HepG2 (cell line): ENCODE measurements around the gene GNRH2. TPM values are rescaled to one million over a fixed set of nuclear protein-coding genes. Genes with fewer than 3 reads are reported as not detected.
A peak's percentile ranks its signal among the peaks of the same experiment; 100 is the strongest.

Experiments
- CBX5 ChIP-seq: sonication (generic); formaldehyde crosslinking; IDR thresholded peaks from 2 replicates; pipeline ENCODE4 v1.4.0; 2020; ENCODE audit warnings: missing genetic modification reagents, borderline replicate concordance
- GTF2F1 ChIP-seq: fragments of 150-350 bp; IDR thresholded peaks from 2 replicates; pipeline ENCODE4 v1.6.1; 2014; ENCODE audit warnings: low read length
- GZF1 ChIP-seq: sonication (generic); formaldehyde crosslinking; IDR thresholded peaks from 2 replicates; pipeline ENCODE4 v1.5.1; 2020; ENCODE audit warnings: mild to moderate bottlenecking, missing genetic modification reagents
- IRF9 ChIP-seq: sonication (generic); formaldehyde crosslinking; IDR thresholded peaks from 2 replicates; pipeline ENCODE4 v1.8.0; 2022; ENCODE audit warnings: missing genetic modification reagents, mild to moderate bottlenecking, borderline replicate concordance
- KLF9 ChIP-seq: IDR thresholded peaks from 2 replicates; pipeline ENCODE4 v1.6.1; 2016; ENCODE audit warnings: low read depth
- MXD4 ChIP-seq: IDR thresholded peaks from 2 replicates; pipeline ENCODE4 v1.6.1; 2016; ENCODE audit warnings: mild to moderate bottlenecking, missing biosample characterization, missing genetic modification reagents
- NCOR1 ChIP-seq: fragments of 200-600 bp; sonication (generic); IDR thresholded peaks from 2 replicates; pipeline ENCODE4 v1.7.0; 2017; ENCODE audit warnings: antibody characterized with exemption, low read length, borderline replicate concordance
- NFYB ChIP-seq: sonication (generic); formaldehyde crosslinking; IDR thresholded peaks from 2 replicates; pipeline ENCODE4 v1.4.0; 2020; ENCODE audit warnings: missing genetic modification reagents
- NKX3-1 ChIP-seq: sonication (generic); formaldehyde crosslinking; IDR thresholded peaks from 2 replicates; pipeline ENCODE4 v1.5.0; 2020; ENCODE audit warnings: missing genetic modification reagents
- NONO ChIP-seq, 2 experiments: fragments of 450-650 bp in 1 of 2; sonication (generic) in 1 of 2; formaldehyde crosslinking in 1 of 2; IDR thresholded peaks in 1 of 2; conservative IDR thresholded peaks in 1 of 2; 2 replicates each; pipeline versions ENCODE4 v1.6.1 to v1.8.0; 2017 to 2022; ENCODE audit warnings: mild to moderate bottlenecking in 1 of 2, missing genetic modification reagents in 1 of 2, moderate library complexity in 1 of 2
- TRIM24 ChIP-seq: sonication (generic); formaldehyde crosslinking; IDR thresholded peaks from 2 replicates; pipeline ENCODE4 v1.8.0; 2022; ENCODE audit warnings: mild to moderate bottlenecking, missing genetic modification reagents
- ZEB1 ChIP-seq: IDR thresholded peaks from 2 replicates; pipeline ENCODE4 v1.6.1; 2012; ENCODE audit warnings: mild to moderate bottlenecking, low read depth, inconsistent platforms; ENCODE audit not compliant: insufficient replicate concordance
- ZFP37 ChIP-seq: sonication (generic); formaldehyde crosslinking; IDR thresholded peaks from 2 replicates; pipeline ENCODE4 v1.4.0; 2020; ENCODE audit warnings: missing genetic modification reagents, borderline replicate concordance
- ZFY ChIP-seq: sonication (generic); formaldehyde crosslinking; IDR thresholded peaks from 2 replicates; pipeline ENCODE4 v1.4.0; 2020; ENCODE audit warnings: missing genetic modification reagents
- ZMAT3 ChIP-seq: sonication (generic); formaldehyde crosslinking; conservative IDR thresholded peaks from 2 replicates; pipeline ENCODE4 v1.7.0; 2021; ENCODE audit warnings: missing genetic modification reagents
- ZNF12 ChIP-seq: sonication (generic); formaldehyde crosslinking; IDR thresholded peaks from 2 replicates; pipeline ENCODE4 v1.5.0; 2020; ENCODE audit warnings: missing genetic modification reagents
- ZNF205 ChIP-seq: IDR thresholded peaks from 2 replicates; pipeline ENCODE4 v1.6.1; 2018; ENCODE audit warnings: missing biosample characterization, missing genetic modification reagents
- ZNF674 ChIP-seq: sonication (generic); formaldehyde crosslinking; IDR thresholded peaks from 2 replicates; pipeline ENCODE4 v1.5.0; 2020; ENCODE audit warnings: low read depth, mild to moderate bottlenecking, missing genetic modification reagents
- ZNF772 ChIP-seq: sonication (generic); formaldehyde crosslinking; IDR thresholded peaks from 2 replicates; pipeline ENCODE4 v1.5.0; 2020; ENCODE audit warnings: mild to moderate bottlenecking, missing genetic modification reagents
- ZNF788 ChIP-seq: sonication (generic); formaldehyde crosslinking; IDR thresholded peaks from 2 replicates; pipeline ENCODE4 v1.5.0; 2020; ENCODE audit warnings: mild to moderate bottlenecking, missing genetic modification reagents, borderline replicate concordance
- ZNF83 ChIP-seq: sonication (generic); formaldehyde crosslinking; IDR thresholded peaks from 2 replicates; pipeline ENCODE4 v1.4.0; 2020; ENCODE audit warnings: missing genetic modification reagents, mild to moderate bottlenecking, borderline replicate concordance
- ZNF850 ChIP-seq: sonication (generic); formaldehyde crosslinking; conservative IDR thresholded peaks from 2 replicates; pipeline ENCODE4 v1.9.0; 2021; ENCODE audit warnings: mild to moderate bottlenecking, missing genetic modification reagents
- polyA plus RNA-seq, 8 experiments: library from polyadenylated mRNA; depleted of rRNA in 3 of 8; stranded (reverse) in 7 of 8; unstranded in 1 of 8; fragments of >200 nt; fragmentation: Illumina TruSeq in 4 of 8; extraction: Trizol in 4 of 8; gene quantifications; 2 replicates each; pipeline versions ENCODE4 v1.2.1 to v1.2.3, GENCODE V29; 2011 to 2016; ENCODE audit warnings: low read depth in 4 of 8, missing spikeins in 1 of 8, mixed read lengths in 1 of 8; ENCODE audit not compliant: insufficient read depth in 1 of 8
- total RNA-seq, 5 experiments: library from RNA; depleted of rRNA; stranded (reverse); fragments of >200 nt; fragmentation: Illumina TruSeq; extraction: Trizol; gene quantifications; 2 replicates each; pipeline ENCODE4 v1.2.3, GENCODE V29; 2016; ENCODE audit warnings: low read depth in 1 of 5
- TF ChIP-seq, protein P1 (sequence below): sonication (generic); formaldehyde crosslinking; IDR thresholded peaks from 2 replicates; pipeline ENCODE4 v1.9.0; 2021; ENCODE audit warnings: mild to moderate bottlenecking, missing genetic modification reagents

GNRH2 gene
- total and polyA plus RNA-seq, 2 of the 13 experiments (the other 11 are each of a cell fraction or from before 2014, with no cell fraction given) = 0.28 TPM; not detected in 1

GRCh38 chr20:3082955-3083952, 39.8 kb downstream of the GNRH2 start (continued):
- TF ChIP-seq, protein P1, sequence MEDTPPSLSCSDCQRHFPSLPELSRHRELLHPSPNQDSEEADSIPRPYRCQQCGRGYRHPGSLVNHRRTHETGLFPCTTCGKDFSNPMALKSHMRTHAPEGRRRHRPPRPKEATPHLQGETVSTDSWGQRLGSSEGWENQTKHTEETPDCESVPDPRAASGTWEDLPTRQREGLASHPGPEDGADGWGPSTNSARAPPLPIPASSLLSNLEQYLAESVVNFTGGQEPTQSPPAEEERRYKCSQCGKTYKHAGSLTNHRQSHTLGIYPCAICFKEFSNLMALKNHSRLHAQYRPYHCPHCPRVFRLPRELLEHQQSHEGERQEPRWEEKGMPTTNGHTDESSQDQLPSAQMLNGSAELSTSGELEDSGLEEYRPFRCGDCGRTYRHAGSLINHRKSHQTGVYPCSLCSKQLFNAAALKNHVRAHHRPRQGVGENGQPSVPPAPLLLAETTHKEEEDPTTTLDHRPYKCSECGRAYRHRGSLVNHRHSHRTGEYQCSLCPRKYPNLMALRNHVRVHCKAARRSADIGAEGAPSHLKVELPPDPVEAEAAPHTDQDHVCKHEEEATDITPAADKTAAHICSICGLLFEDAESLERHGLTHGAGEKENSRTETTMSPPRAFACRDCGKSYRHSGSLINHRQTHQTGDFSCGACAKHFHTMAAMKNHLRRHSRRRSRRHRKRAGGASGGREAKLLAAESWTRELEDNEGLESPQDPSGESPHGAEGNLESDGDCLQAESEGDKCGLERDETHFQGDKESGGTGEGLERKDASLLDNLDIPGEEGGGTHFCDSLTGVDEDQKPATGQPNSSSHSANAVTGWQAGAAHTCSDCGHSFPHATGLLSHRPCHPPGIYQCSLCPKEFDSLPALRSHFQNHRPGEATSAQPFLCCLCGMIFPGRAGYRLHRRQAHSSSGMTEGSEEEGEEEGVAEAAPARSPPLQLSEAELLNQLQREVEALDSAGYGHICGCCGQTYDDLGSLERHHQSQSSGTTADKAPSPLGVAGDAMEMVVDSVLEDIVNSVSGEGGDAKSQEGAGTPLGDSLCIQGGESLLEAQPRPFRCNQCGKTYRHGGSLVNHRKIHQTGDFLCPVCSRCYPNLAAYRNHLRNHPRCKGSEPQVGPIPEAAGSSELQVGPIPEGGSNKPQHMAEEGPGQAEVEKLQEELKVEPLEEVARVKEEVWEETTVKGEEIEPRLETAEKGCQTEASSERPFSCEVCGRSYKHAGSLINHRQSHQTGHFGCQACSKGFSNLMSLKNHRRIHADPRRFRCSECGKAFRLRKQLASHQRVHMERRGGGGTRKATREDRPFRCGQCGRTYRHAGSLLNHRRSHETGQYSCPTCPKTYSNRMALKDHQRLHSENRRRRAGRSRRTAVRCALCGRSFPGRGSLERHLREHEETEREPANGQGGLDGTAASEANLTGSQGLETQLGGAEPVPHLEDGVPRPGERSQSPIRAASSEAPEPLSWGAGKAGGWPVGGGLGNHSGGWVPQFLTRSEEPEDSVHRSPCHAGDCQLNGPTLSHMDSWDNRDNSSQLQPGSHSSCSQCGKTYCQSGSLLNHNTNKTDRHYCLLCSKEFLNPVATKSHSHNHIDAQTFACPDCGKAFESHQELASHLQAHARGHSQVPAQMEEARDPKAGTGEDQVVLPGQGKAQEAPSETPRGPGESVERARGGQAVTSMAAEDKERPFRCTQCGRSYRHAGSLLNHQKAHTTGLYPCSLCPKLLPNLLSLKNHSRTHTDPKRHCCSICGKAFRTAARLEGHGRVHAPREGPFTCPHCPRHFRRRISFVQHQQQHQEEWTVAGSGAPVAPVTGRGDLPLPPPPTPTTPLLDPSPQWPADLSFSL (CRISPR knock-in tag) = no peak
- no peak for TF ChIP-seq NFYB
- TF ChIP-seq GTF2F1 = no peak
- TF ChIP-seq TRIM24 = no peak; the same call in 1 of the 2 replicates
- TF ChIP-seq ZNF772 (CRISPR knock-in tag) = no peak
- no peak for TF ChIP-seq GZF1 (CRISPR knock-in tag)
- no peak for TF ChIP-seq NCOR1
- TF ChIP-seq ZNF12 (CRISPR knock-in tag) = no peak
- no peak for TF ChIP-seq NONO (IDR thresholded peaks at IDR 0.05)
- peak; percentile 68 for TF ChIP-seq NONO (CRISPR knock-in tag; conservative IDR thresholded peaks at IDR 0.05)
- TF ChIP-seq MXD4 = no peak
- TF ChIP-seq ZNF83 = no peak
- TF ChIP-seq ZNF850 (CRISPR knock-in tag) = no peak
- TF ChIP-seq ZEB1 = no peak
- TF ChIP-seq NKX3-1 (CRISPR knock-in tag) = no peak
- TF ChIP-seq ZNF674 (CRISPR knock-in tag) = no peak
- TF ChIP-seq ZFY = peak; percentile 41; the same call in 1 of the 2 replicates
- TF ChIP-seq CBX5 = no peak
- TF ChIP-seq ZFP37 (CRISPR knock-in tag) = no peak
- TF ChIP-seq ZNF205 (CRISPR knock-in tag) = no peak
- TF ChIP-seq ZMAT3 = no peak
- TF ChIP-seq IRF9 (CRISPR knock-in tag) = no peak
- TF ChIP-seq ZNF788 (CRISPR knock-in tag) = peak; percentile 15; the same call in 1 of the 2 replicates
- TF ChIP-seq KLF9 = no peak
